ENCODE data around the gene RBMS3.

RBMS3 gene

GRCh38 chr3:29279286-29279685 is 1.6 kb upstream of the RBMS3 start:
- DNase-seq: no peak

DNA sequence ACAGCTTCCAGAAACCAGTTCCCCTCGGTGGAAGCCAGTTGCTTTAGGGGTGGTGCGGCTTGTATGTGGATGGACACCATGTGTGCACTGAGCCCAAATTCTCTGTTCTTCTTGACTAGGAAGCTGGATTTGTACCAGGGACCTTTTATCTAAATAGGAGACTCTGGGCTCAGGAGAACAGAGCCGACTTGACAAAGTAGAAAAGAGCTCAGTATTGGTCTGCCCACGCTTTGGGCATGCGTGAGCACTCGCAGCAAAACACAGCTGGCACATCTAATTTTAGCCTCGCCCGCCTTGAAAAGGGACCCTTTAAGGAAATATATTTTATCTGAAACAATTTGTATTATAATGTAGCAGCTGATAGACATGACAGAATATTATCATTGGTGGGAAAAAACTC is 1.1 kb upstream of the RBMS3 start:
- DNase-seq: no peak

DNA sequence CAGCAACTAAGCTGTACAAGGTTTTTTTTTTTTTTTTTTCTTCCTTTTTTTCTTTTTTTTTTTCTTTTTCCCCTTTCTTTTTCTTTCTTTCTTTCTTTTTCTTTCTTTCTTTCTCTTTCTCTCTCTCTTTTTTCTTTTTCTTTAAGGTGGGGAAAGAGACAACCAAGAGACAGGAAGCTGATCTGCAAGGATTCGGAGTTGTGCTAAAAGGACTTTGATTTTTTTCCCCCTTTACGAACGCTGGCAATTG is 148 bp downstream of the RBMS3 start:
- DNase-seq: no peak

- no peak for DNase-seq
These were observed 722 bp downstream of the RBMS3 start for GRCh38 chr3:29281344-29282241.

DNA sequence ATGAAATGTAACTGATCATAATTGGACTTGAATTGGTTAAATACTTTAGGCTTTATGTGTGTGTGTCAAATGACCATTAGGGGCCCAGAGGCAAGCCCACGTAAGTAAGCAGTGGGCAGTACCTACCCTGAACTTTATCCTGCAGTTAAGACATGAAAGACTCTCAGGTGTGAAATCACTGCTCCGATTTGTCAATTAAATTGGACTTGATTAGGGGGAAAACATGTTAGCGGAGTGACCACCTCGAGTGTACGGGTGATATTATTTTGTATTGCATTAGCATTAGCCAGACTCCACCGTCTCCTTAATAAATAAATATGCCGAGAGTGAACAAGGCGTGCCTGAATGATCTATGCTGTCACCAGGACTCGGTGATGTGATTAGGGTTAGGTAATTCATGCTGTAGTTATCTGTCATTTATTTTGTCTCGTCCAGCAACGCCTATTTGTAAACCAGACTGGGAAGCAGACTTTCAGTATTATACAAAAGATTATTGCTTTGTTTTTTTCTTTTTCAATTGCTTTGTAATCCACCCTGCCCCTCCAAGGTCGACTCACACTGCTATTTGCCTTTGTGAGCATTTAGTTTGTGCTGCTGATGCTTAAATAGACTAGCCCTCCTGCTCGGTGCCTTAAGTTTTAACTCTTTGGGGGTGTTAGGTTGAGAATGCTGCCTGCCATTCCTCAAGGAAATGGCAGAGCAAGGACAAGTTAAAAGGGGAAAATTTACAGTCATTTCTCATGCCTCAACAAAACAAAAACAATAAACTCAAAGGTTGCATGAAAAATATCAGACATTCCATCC is 1.8 kb downstream of the RBMS3 start:
- DNase-seq: no peak

GRCh38 chr3:29283231-29284119 is 2.6 kb downstream of the RBMS3 start:
- no peak for DNase-seq

- no peak for DNase-seq
These were observed 3.6 kb downstream of the RBMS3 start for GRCh38 chr3:29284497-29284896.

DNA sequence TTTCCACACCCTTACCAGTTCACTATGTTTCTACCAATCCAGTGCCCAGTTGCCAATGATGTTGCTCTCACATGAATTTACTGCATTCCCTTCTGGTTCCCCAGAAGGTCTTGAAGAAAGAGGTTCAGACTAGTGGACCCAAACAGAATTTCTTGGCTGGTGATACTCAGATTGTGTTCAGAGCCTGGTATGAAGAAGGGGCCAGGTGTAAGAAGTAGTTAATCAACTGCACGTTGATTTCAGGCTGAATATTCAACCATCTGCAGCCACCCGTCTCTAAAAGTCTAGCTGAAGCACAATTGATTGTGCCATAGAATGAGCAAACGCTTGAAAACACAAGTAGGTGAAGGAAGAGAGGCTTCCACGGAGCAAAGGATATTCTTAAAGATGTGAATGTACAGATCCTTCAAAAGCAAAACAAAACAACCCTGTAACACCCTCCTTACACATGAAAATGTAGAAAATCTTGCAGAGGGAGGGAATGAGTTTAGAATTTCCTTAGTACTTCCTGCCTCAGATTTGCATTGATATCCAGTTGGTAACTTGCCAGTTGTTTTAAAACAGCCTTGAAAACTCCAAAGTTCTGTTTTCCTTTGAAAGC is 4.7 kb downstream of the RBMS3 start:
- no peak for DNase-seq

DNA sequence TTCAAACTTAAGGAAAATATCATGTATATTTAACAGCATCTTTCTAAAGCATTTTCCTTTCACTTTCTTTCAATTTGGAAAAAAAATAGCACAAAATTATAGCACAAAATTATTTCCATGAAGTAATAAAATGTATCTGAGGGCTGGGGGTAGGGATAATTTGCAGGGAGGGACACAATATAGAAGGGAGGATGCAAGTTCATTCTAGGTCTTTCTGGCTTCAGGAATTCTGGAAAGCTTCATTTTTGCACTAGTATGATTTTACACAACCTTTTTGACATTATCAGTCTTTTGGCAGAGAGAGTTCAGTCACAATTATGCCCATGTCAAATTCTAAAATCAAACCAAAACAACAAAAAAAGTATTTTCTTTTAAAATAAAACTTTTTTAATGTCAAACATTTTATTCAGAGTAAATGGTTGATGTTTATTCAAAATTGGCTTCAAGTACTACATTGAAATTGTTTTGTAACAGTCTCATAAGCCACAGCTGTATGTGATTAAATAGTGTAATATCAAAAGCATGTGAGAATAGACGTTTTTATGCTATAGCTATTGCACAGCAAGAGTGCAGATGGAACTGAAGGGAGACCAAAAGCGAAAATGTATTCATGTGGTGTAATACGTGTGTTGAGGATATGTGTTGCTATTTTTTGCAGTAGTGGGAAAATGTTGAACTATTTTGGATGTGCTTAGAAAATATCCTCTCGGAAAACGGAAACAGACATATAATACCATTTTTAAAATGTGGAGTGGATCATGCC is 5.8 kb downstream of the RBMS3 start:
- no peak for DNase-seq

GRCh38 chr3:29290596-29290995 is 9.7 kb downstream of the RBMS3 start:
- no peak for DNase-seq

- DNase-seq: no peak
These were observed 10.6 kb downstream of the RBMS3 start for GRCh38 chr3:29291260-29291981.

DNA sequence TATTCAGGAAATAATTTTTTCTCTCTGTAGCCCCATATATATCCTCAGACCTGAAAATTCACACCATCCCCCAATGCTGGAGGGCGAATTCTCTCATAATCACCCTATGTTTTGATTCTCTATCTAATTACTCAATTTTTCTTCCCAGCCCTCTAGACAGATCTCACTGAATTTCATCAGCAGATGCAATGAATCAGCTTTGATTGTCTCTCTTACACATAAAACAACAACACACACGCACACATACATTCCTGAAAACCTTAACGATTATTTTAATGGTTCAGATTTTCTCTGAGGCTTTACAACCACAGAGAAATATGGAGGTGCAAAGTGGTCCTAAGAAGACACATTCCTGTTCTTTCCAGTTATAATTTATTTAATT is 11.1 kb downstream of the RBMS3 start:
- no peak for DNase-seq

DNA sequence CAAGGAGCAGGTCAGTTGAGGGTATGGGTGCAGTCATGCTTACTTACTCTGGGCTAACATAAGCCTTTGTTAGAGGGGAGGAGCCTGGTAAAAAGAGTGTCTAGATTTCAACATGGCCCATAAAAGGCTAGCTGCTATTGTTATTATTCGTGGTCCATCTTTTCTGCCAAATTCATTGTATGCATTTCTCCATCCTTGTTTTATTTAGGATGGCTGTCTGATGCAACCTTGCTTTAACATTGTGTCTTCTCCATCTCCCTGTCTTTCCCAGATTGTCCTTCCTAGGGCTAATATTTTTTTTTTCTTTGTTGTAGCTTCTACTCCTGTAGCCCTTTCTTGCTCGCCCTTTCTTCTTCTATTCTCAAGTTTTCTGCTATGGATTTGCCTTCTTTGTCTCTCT is 12.6 kb downstream of the RBMS3 start:
- no peak for DNase-seq

DNA sequence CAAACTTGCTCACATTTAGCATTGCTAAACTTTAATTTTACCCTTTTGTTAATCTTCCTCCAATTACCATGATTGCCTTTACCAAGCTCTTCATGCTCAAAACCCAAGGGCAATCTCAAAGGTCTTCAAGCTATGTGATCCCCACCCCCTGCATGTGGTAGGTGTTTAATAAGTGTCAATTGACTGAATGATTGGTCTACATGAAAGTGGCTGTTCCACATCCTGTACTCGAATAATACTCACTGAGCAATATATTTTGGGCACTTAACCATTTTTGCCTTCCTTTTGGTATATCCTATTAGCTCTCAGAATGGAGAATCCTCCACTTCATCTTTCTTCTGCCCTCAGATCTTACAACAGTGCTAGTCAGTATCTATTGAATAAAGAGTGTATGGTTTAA is 17.1 kb downstream of the RBMS3 start:
- DNase-seq: no peak

GRCh38 chr3:29301332-29302019 is 20.6 kb downstream of the RBMS3 start:
- DNase-seq: no peak

DNA sequence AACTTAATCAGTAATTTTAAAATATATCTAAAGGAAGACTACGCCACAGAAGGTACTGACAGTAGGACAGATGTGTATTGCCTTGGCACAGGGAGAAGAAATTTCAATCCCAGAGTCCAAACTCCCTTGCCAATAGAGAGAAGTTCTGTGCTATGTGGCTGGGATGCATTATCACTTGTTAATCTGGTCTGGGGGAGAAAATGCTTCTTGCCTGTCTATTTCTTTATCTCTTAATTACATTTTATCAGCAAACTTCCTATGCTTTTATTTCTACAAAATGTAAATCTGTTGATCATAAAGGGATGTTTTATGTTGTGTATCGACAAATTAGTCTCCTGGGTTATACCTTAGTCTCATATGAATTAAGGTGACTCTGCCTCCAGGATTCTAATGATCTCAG is 21.7 kb downstream of the RBMS3 start:
- DNase-seq: no peak

DNA sequence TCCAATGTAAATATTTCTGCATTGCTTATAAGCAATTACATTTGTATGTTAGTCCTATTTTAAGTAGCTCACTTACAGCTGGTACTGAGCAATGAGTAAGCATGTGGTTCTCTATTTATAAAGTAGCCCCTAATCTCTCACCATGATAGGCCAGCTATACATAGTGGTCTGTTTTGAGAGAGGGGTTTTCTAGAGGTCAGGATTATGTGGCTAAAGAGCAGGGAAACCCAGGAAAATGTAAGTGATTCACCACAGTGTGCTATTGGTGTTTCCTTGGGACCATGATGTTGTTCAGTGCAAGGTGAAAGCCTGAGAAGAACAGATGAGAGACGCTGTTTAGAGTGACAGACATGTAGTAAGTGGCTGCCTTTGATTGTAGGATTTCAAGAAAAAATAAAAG is 26.4 kb downstream of the RBMS3 start:
- no peak for DNase-seq

GRCh38 chr3:29310865-29311264 is 30.0 kb downstream of the RBMS3 start:
- DNase-seq: no peak

- no peak for DNase-seq
These were observed 30.9 kb downstream of the RBMS3 start for GRCh38 chr3:29311795-29312194.

- DNase-seq: no peak
These were observed 31.5 kb downstream of the RBMS3 start for GRCh38 chr3:29312395-29312794.

DNA sequence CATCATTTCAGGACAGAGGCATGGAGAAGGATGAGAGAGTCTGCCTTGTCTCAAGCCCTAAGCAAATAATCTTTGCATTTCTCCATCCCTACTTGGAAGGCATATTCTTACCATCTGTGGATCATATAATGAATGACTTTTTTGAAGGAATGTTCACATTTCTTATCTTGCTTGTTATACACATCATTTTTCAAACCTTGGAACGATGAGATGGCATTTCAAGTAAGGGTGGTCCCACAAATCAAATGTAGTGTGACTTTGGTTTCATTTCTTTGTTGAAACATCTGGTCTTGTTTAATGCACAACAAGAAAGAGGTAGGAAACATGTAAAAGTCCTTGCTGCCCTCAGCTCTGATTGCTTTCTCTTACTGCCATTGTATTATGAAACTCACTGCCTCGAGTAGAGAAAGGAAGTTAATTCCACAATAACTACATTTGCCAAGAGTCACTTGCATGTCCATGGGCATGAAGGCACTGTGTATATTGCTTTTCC is 32.1 kb downstream of the RBMS3 start:
- DNase-seq: no peak
